ENCODE results near the gene TUNAR. TPM values are rescaled to one million over a fixed set of nuclear protein-coding genes. Genes with fewer than 3 reads are reported as not detected.

TUNAR gene
- total RNA-seq, 1 experiment from 2014 or later: not detected

DNA sequence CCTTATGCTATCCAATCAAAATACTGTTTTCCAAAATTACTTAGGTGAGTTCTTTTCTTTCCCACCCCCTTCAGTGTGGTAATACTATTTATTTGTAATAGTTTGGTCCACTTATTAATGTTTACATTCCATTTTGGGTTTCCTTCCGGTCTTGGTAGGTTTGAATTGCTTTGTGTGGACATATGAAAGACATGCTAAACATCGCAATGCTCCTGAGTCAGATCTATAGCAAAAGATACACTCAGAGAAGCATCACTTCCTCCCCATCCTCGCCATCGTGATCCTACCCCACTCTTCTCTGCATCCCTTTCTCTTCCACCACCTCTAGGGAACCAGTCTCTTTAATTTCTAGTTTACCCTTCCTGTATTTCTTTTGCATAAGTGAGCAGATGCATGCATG lies 30.0 kb downstream of the TUNAR start:
- no peaks in the 10 kb centered on the region for H3K4me1 ChIP-seq (ENCODE audit: insufficient read depth, low read length, poor library complexity, severe bottlenecking)
- H3K27ac ChIP-seq (ENCODE audit: low read depth, low read length, poor library complexity, severe bottlenecking): no peak overlapping the region
- H3K36me3 ChIP-seq (ENCODE audit: insufficient read depth, low read length, poor library complexity, severe bottlenecking): no peaks in the 10 kb centered on the region
- ChIA-PET POLR2A (ENCODE audit: low non-redundant PET) (no interaction called here), CTCF (no interaction called here)
- no peak for TF ChIP-seq EZH2 (IDR thresholded peaks at IDR 0.05; ENCODE audit: borderline replicate concordance, low read depth, low read length, poor library complexity, severe bottlenecking)
- TF ChIP-seq, protein P1, sequence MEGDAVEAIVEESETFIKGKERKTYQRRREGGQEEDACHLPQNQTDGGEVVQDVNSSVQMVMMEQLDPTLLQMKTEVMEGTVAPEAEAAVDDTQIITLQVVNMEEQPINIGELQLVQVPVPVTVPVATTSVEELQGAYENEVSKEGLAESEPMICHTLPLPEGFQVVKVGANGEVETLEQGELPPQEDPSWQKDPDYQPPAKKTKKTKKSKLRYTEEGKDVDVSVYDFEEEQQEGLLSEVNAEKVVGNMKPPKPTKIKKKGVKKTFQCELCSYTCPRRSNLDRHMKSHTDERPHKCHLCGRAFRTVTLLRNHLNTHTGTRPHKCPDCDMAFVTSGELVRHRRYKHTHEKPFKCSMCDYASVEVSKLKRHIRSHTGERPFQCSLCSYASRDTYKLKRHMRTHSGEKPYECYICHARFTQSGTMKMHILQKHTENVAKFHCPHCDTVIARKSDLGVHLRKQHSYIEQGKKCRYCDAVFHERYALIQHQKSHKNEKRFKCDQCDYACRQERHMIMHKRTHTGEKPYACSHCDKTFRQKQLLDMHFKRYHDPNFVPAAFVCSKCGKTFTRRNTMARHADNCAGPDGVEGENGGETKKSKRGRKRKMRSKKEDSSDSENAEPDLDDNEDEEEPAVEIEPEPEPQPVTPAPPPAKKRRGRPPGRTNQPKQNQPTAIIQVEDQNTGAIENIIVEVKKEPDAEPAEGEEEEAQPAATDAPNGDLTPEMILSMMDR (conservative IDR thresholded peaks at IDR 0.05; ENCODE audit: low read depth, low read length): no peak
- peaks cover 62% of the 10 kb centered on the region for H3K27me3 ChIP-seq (replicated peaks; ENCODE audit: insufficient read depth, low read depth, low read length, poor library complexity)
- no peaks in the 10 kb centered on the region for H3K9me3 ChIP-seq (ENCODE audit: low read depth, low read length, poor library complexity, severe bottlenecking)
- no TSS peak for BruUV-seq (replicated peaks)
- H3K4me3 ChIP-seq (ENCODE audit: low read depth, low read length, poor library complexity, severe bottlenecking): no peak overlapping the region
- intact Hi-C loops (cut with micrococcal nuclease; ENCODE audit: unreplicated experiment): no loop called here
- no peak for DNase-seq (ENCODE audit: low spot score)

DNA sequence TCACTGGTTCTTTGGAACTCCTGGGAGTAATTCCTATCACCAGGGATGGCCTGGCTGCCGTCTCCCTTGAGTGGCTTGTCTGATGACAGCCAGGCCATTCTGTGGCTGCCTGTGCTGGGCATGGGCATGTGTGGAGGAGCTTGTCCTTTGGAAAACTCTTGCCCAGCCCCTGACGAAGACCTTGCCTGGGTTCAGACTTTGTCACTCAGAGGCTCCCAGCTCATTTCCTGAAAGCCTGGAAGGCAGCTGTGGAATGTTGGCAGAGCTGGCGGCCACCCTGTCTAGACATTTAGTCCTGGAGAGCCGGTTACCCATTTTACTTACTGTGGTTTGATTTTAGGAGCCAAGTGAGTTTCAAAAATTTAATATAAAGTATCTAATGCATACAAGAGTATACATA lies 34.0 kb downstream of the TUNAR start:
- H3K4me1 ChIP-seq (ENCODE audit: insufficient read depth, low read length, poor library complexity, severe bottlenecking): no peaks in the 10 kb centered on the region
- H3K9me3 ChIP-seq (ENCODE audit: low read depth, low read length, poor library complexity, severe bottlenecking): no peaks in the 10 kb centered on the region
- TF ChIP-seq, protein P1 (conservative IDR thresholded peaks at IDR 0.05; ENCODE audit: low read depth, low read length): no peak
- no peak for TF ChIP-seq EZH2 (IDR thresholded peaks at IDR 0.05; ENCODE audit: borderline replicate concordance, low read depth, low read length, poor library complexity, severe bottlenecking)
- no peak for DNase-seq (ENCODE audit: low spot score)
- no TSS peak for BruUV-seq (replicated peaks)
- CTCF ChIA-PET: no interaction called here
- intact Hi-C loops (cut with micrococcal nuclease; ENCODE audit: unreplicated experiment): no loop called here
- POLR2A ChIA-PET (ENCODE audit: low non-redundant PET): no interaction called here
- H3K27ac ChIP-seq (ENCODE audit: low read depth, low read length, poor library complexity, severe bottlenecking): no peak overlapping the region
- H3K27me3 ChIP-seq (replicated peaks; ENCODE audit: insufficient read depth, low read depth, low read length, poor library complexity): peaks cover 60% of the 10 kb centered on the region
- H3K4me3 ChIP-seq (ENCODE audit: low read depth, low read length, poor library complexity, severe bottlenecking): no peak overlapping the region
- H3K36me3 ChIP-seq (ENCODE audit: insufficient read depth, low read length, poor library complexity, severe bottlenecking): no peaks in the 10 kb centered on the region

DNA sequence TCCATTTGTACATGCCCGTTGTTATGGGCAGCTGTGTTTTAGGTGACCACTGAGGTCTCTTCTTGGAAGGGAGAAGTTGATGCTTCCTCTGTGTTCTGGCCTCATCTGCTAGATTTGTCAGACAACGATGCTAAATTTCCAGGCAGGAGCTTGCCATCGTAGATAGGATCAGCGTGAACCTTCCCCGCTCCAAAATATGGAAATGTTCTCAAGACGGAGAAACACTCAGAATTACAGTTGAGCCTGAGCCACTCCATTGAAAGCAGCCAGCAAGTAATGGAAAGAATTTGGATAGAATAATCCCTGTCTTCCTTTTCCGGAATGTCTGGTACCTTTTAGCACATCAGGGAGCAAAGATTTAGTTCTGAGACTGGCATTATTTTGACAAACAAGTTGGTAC lies 34.8 kb downstream of the TUNAR start:
- Histone ChIP-seq H3K4me1 (ENCODE audit: insufficient read depth, low read length, poor library complexity, severe bottlenecking) (no peaks in the 10 kb centered on the region), H3K36me3 (ENCODE audit: insufficient read depth, low read length, poor library complexity, severe bottlenecking) (no peaks in the 10 kb centered on the region), H3K4me3 (ENCODE audit: low read depth, low read length, poor library complexity, severe bottlenecking) (no peak overlapping the region), H3K27ac (ENCODE audit: low read depth, low read length, poor library complexity, severe bottlenecking) (no peak overlapping the region), H3K9me3 (ENCODE audit: low read depth, low read length, poor library complexity, severe bottlenecking) (no peaks in the 10 kb centered on the region), H3K27me3 (replicated peaks; ENCODE audit: insufficient read depth, low read depth, low read length, poor library complexity) (peaks cover 60% of the 10 kb centered on the region)
- DNase-seq (ENCODE audit: low spot score): no peak
- TF ChIP-seq, protein P1 (conservative IDR thresholded peaks at IDR 0.05; ENCODE audit: low read depth, low read length): no peak
- TF ChIP-seq EZH2 (IDR thresholded peaks at IDR 0.05; ENCODE audit: borderline replicate concordance, low read depth, low read length, poor library complexity, severe bottlenecking): no peak
- CTCF ChIA-PET: no interaction called here
- BruUV-seq (replicated peaks): no TSS peak
- intact Hi-C loops (cut with micrococcal nuclease; ENCODE audit: unreplicated experiment): no loop called here
- POLR2A ChIA-PET (ENCODE audit: low non-redundant PET): no interaction called here

Measured in A673 (cell line).